Mesenchymal stem cell (in vitro differentiated cells and primary cell): ENCODE data around the gene TSPEAR.

Experiments
- DNase-seq: peaks from one replicate; pipeline ENCODE4 v3.0.0-alpha.2; 2013
- H2AFZ ChIP-seq: one replicate; pipeline ENCODE4 v1.6.1; 2013; ENCODE audit warnings: low read depth, mild to moderate bottlenecking, control low read depth, inconsistent platforms, low read length, moderate library complexity
- H2AK5ac ChIP-seq: 2 replicates; pipeline ENCODE4 v1.6.1; 2013; ENCODE audit warnings: low read length, moderate library complexity, mild to moderate bottlenecking, inconsistent platforms; ENCODE audit not compliant: severe bottlenecking
- H2BK120ac ChIP-seq: one replicate; pipeline ENCODE4 v1.6.1; 2013; ENCODE audit warnings: low read depth, mild to moderate bottlenecking, inconsistent platforms, low read length, moderate library complexity
- H2BK12ac ChIP-seq, 2 experiments: one replicate each; pipeline ENCODE4 v1.6.1; 2013; ENCODE audit warnings: inconsistent platforms in 2 of 2, low read length in 2 of 2, mild to moderate bottlenecking in 2 of 2, moderate library complexity in 2 of 2, control low read depth in 1 of 2
- H2BK15ac ChIP-seq: one replicate; pipeline ENCODE4 v1.6.1; 2013; ENCODE audit warnings: mild to moderate bottlenecking, low read depth, inconsistent platforms; ENCODE audit not compliant: poor library complexity, severe bottlenecking
- H2BK5ac ChIP-seq: 2 replicates; pipeline ENCODE4 v1.6.1; 2013; ENCODE audit warnings: low read depth, mild to moderate bottlenecking, low read length, control low read depth, inconsistent platforms; ENCODE audit not compliant: poor library complexity, severe bottlenecking
- H3K14ac ChIP-seq, 2 experiments: one replicate each; pipeline ENCODE4 v1.6.1; 2013; ENCODE audit warnings: inconsistent platforms in 2 of 2, low read length in 2 of 2, control low read depth in 1 of 2, mild to moderate bottlenecking in 1 of 2, moderate library complexity in 1 of 2
- H3K18ac ChIP-seq, 2 experiments: one replicate each; pipeline ENCODE4 v1.6.1; 2013; ENCODE audit warnings: inconsistent platforms in 2 of 2, low read length in 2 of 2, control low read depth in 1 of 2, low read depth in 1 of 2, mild to moderate bottlenecking in 1 of 2
- H3K23ac ChIP-seq, 2 experiments: one replicate each; pipeline ENCODE4 v1.6.1; 2013; ENCODE audit warnings: inconsistent platforms in 2 of 2, low read length in 2 of 2, mild to moderate bottlenecking in 2 of 2, moderate library complexity in 2 of 2, control low read depth in 1 of 2
- H3K27ac ChIP-seq: 2 replicates; pipeline ENCODE4 v1.5.1; 2013; ENCODE audit warnings: mild to moderate bottlenecking, moderate library complexity, low read length, control low read depth, inconsistent platforms; ENCODE audit not compliant: poor library complexity, severe bottlenecking
- H3K27me3 ChIP-seq, 2 experiments: 2 replicates each; pipeline versions ENCODE4 v1.6.1 to v1.7.0; 2013; ENCODE audit warnings: low read length in 2 of 2, mild to moderate bottlenecking in 2 of 2, moderate library complexity in 2 of 2, control low read depth in 1 of 2, inconsistent platforms in 1 of 2; ENCODE audit not compliant: control insufficient read depth in 1 of 2, insufficient read depth in 1 of 2
- H3K36me3 ChIP-seq, 2 experiments: 2 replicates each; pipeline versions ENCODE4 v1.6.1 to v1.7.0; 2013; ENCODE audit warnings: low read length in 2 of 2, control low read depth in 1 of 2, inconsistent platforms in 1 of 2, low read depth in 1 of 2, mild to moderate bottlenecking in 1 of 2; ENCODE audit not compliant: insufficient read depth in 2 of 2, control insufficient read depth in 1 of 2
- H3K4ac ChIP-seq, 2 experiments: one replicate each; pipeline ENCODE4 v1.6.1; 2013; ENCODE audit warnings: inconsistent platforms in 2 of 2, low read length in 2 of 2, mild to moderate bottlenecking in 2 of 2, moderate library complexity in 2 of 2, control low read depth in 1 of 2, low read depth in 1 of 2
- H3K4me1 ChIP-seq: 2 replicates; pipeline ENCODE4 v1.6.1; 2013; ENCODE audit warnings: low read depth, low read length, control low read depth; ENCODE audit not compliant: control insufficient read depth, insufficient read depth
- H3K4me2 ChIP-seq: 2 replicates; pipeline ENCODE4 v1.6.1; 2013; ENCODE audit warnings: low read length, mild to moderate bottlenecking, inconsistent platforms; ENCODE audit not compliant: poor library complexity, severe bottlenecking
- H3K4me3 ChIP-seq, 2 experiments: 2 replicates each; pipeline versions ENCODE4 v1.5.1 to v1.7.0; 2013; ENCODE audit warnings: low read length in 2 of 2, mild to moderate bottlenecking in 2 of 2, control low read depth in 1 of 2, low read depth in 1 of 2; ENCODE audit not compliant: insufficient read depth in 1 of 2
- H3K79me1 ChIP-seq: replicated peaks from 2 replicates; pipeline ENCODE4 v1.6.1; 2013; ENCODE audit warnings: mild to moderate bottlenecking, control low read depth, low read length, inconsistent platforms; ENCODE audit not compliant: poor library complexity, severe bottlenecking
- H3K9ac ChIP-seq: 2 replicates; pipeline ENCODE4 v1.7.0; 2013; ENCODE audit warnings: mild to moderate bottlenecking, low read length, moderate library complexity
- H3K9me3 ChIP-seq: 2 replicates; pipeline ENCODE4 v1.7.0; 2013; ENCODE audit warnings: mild to moderate bottlenecking, low read length; ENCODE audit not compliant: control insufficient read depth
- H4K8ac ChIP-seq: one replicate; pipeline ENCODE4 v1.6.1; 2013; ENCODE audit warnings: inconsistent platforms, mild to moderate bottlenecking, low read length, moderate library complexity
- H4K91ac ChIP-seq: one replicate; pipeline ENCODE4 v1.6.1; 2013; ENCODE audit warnings: mild to moderate bottlenecking, low read length, inconsistent platforms
- WGBS: methylation state at CpG from one replicate; pipeline ENCODE4 v1.1.7; 2013; ENCODE audit warnings: mixed read lengths; 5-methylcytosine and 5-hydroxymethylcytosine counted together

TSPEAR gene

GRCh38 chr21:44618909-44619308 lies 92.5 kb downstream of the TSPEAR start:
- Histone ChIP-seq H3K9me3 (peaks cover 35% of the 10 kb centered on the region), H3K14ac (no peak overlapping the region), H2BK5ac (no peak overlapping the region), H3K4ac (no peak overlapping the region), H2BK12ac (no peak overlapping the region), H3K4me1 (no peaks in the 10 kb centered on the region), H3K27me3 (no peaks in the 10 kb centered on the region), H3K36me3 (no peaks in the 10 kb centered on the region), H2AK5ac (no peak overlapping the region), H2AFZ (no peak overlapping the region), H2BK120ac (no peak overlapping the region), H2BK15ac (no peak overlapping the region), H3K4me2 (no peak overlapping the region), H3K79me1 (no peaks in the 10 kb centered on the region), H3K23ac (no peak overlapping the region), H3K27ac (no peak overlapping the region), H3K18ac (no peak overlapping the region), H3K4me3 (no peak overlapping the region), H3K9ac (no peak overlapping the region), H4K91ac (no peak overlapping the region), H4K8ac (no peak overlapping the region)
- no peak for DNase-seq
- WGBS, result 78% methylated on average over 1 of the region's 3 CpGs

DNA sequence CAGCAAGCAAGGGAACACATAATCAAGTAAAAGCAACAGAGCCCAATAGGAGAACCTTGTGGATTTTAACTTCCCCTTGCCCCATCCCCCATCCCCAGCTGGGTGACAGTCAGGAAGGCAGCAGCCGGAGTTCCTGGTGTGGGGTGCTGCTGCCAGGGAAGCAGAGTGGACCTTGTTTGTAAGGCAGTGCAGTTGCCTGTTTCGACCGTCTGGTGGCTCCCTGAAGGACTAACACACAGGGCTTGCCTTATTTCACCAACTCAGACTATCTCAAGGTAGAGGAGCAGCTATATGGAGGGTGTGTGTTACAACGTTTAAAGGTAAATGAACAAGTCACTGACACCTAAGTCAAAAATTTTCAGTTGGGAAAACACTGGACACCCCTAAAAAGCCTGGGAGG lies 92.9 kb downstream of the TSPEAR start:
- H2BK120ac ChIP-seq, result no peak overlapping the region
- H2AK5ac ChIP-seq, result no peak overlapping the region
- no peak overlapping the region for H3K4ac ChIP-seq
- no peak for DNase-seq
- no peak overlapping the region for H3K4me2 ChIP-seq
- H2AFZ ChIP-seq, result no peak overlapping the region
- no peaks in the 10 kb centered on the region for H3K36me3 ChIP-seq
- no peak overlapping the region for H3K18ac ChIP-seq
- H3K4me1 ChIP-seq, result no peaks in the 10 kb centered on the region
- H2BK12ac ChIP-seq, result no peak overlapping the region
- H3K9me3 ChIP-seq, result peaks cover 31% of the 10 kb centered on the region
- H3K4me3 ChIP-seq, result no peak overlapping the region
- H4K91ac ChIP-seq, result no peak overlapping the region
- no peak overlapping the region for H3K14ac ChIP-seq
- no peak overlapping the region for H2BK15ac ChIP-seq
- no peaks in the 10 kb centered on the region for H3K27me3 ChIP-seq
- no peak overlapping the region for H4K8ac ChIP-seq
- no peak overlapping the region for H3K23ac ChIP-seq
- no peak overlapping the region for H3K9ac ChIP-seq
- H3K79me1 ChIP-seq, result no peaks in the 10 kb centered on the region
- no peak overlapping the region for H2BK5ac ChIP-seq
- H3K27ac ChIP-seq, result no peak overlapping the region
- 69% methylated on average over 3 of the region's 4 CpGs for WGBS

- Histone ChIP-seq H3K9me3 (peaks cover 17% of the 10 kb centered on the region), H3K4me3 (no peak overlapping the region), H3K23ac (no peak overlapping the region), H3K36me3 (no peaks in the 10 kb centered on the region), H4K8ac (no peak overlapping the region), H3K27me3 (no peaks in the 10 kb centered on the region), H2BK5ac (no peak overlapping the region), H4K91ac (no peak overlapping the region), H2AFZ (no peak overlapping the region), H3K4me2 (no peak overlapping the region), H3K4ac (no peak overlapping the region), H2BK15ac (no peak overlapping the region), H3K14ac (peak overlapping the region in 1 of 2 experiments; percentile 20), H3K9ac (no peak overlapping the region), H2AK5ac (no peak overlapping the region), H3K4me1 (no peaks in the 10 kb centered on the region), H3K27ac (no peak overlapping the region), H3K18ac (no peak overlapping the region), H2BK12ac (no peak overlapping the region), H2BK120ac (no peak overlapping the region), H3K79me1 (no peaks in the 10 kb centered on the region)
- DNase-seq, result no peak
- WGBS, result 65% methylated on average over 8 of the region's 8 CpGs
Measured at GRCh38 chr21:44617071-44617501, 94.3 kb downstream of the TSPEAR start.

DNA sequence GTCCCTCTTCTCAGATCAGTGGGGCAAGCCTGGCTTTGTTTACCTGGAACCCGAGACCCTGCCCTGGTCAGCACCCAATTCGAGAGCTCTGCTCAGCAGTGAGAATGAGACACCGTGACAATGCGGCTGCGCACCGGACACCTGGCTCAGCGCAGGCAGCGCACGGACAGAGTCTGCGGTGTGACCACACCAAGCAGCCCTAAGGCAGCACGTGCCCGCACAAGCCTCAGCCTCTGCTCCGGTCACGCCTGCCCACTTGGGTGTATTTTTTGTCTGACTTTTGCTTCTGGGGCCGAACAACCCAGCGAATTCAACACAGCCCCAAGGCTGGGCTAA lies 94.8 kb downstream of the TSPEAR start:
- H2BK12ac ChIP-seq, result no peak overlapping the region
- no peak overlapping the region for H2BK120ac ChIP-seq
- H2AK5ac ChIP-seq, result no peak overlapping the region
- no peaks in the 10 kb centered on the region for H3K4me1 ChIP-seq
- no peak overlapping the region for H3K23ac ChIP-seq
- H3K36me3 ChIP-seq, result no peaks in the 10 kb centered on the region
- no peak overlapping the region for H3K9ac ChIP-seq
- no peak overlapping the region for H2AFZ ChIP-seq
- no peak overlapping the region for H3K4me2 ChIP-seq
- no peak overlapping the region for H4K8ac ChIP-seq
- no peaks in the 10 kb centered on the region for H3K27me3 ChIP-seq
- no peaks in the 10 kb centered on the region for H3K79me1 ChIP-seq
- no peak for DNase-seq
- H3K9me3 ChIP-seq, result peaks cover 22% of the 10 kb centered on the region
- H3K4me3 ChIP-seq, result no peak overlapping the region
- H3K27ac ChIP-seq, result no peak overlapping the region
- 87% methylated on average over 16 of the region's 16 CpGs for WGBS
- no peak overlapping the region for H2BK15ac ChIP-seq
- H3K18ac ChIP-seq, result no peak overlapping the region
- H2BK5ac ChIP-seq, result no peak overlapping the region
- no peak overlapping the region for H3K4ac ChIP-seq
- H4K91ac ChIP-seq, result no peak overlapping the region
- H3K14ac ChIP-seq, result no peak overlapping the region
